ENCODE results near the gene FAM163B. TPM values are rescaled to one million over a fixed set of nuclear protein-coding genes. Genes with fewer than 3 reads are reported as not detected.
"Not testable (repeated sequence)": the region's sequence is repeated elsewhere in the genome, so short reads cannot be mapped to it uniquely, and the experiment has no call there.

The FAM163B gene
- total RNA-seq, 1 donor = not detected

DNA sequence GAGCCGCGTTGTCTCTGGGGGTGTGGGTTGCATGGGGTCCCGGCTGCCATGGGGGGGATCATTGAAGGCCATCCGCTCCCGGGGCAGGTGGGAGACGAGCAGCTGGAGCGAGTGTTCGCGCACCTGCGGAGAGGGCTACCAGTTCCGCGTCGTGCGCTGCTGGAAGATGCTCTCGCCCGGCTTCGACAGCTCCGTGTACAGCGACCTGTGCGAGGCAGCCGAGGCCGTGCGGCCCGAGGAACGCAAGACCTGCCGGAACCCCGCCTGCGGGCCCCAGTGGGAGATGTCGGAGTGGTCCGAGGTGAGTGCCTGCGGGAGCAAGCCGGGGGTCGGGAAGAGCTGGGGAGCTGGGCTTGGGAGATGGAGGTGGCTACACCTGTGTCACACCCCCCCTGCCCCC lies 41.0 kb downstream of the FAM163B start:
- Histone ChIP-seq H3K9me3 (ENCODE audit: low read depth, low read length) (no peaks in the 10 kb centered on the region), H3K4me1 (ENCODE audit: insufficient read depth, low read length) (no peaks in the 10 kb centered on the region), H3K27me3 (ENCODE audit: insufficient read depth, low read length) (no peaks in the 10 kb centered on the region), H3K4me3 (ENCODE audit: low read length) (no peak overlapping the region)

DNA sequence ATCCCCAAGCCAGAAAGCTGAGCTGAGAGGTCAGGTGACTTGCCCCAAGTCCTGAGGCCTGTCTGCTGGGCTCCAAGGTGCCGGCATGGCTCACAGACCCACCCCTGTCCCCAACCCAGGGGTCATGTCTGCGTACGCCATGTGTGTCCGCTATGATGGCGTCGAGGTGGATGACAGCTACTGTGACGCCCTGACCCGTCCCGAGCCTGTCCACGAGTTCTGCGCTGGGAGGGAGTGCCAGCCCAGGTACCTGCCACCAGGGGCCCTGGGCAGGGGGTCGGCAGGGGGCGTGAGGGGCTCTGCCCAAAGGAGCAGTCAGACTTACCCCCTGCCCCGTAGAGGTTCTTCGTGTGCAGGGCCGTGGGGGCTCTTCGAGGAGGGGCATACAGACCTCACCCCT lies 42.4 kb downstream of the FAM163B start:
- H3K4me1 ChIP-seq (ENCODE audit: insufficient read depth, low read length) = no peaks in the 10 kb centered on the region
- H3K27me3 ChIP-seq (ENCODE audit: insufficient read depth, low read length) = no peaks in the 10 kb centered on the region
- no peaks in the 10 kb centered on the region for H3K9me3 ChIP-seq (ENCODE audit: low read depth, low read length)
- no peak overlapping the region for H3K4me3 ChIP-seq (ENCODE audit: low read length)

- H3K27me3 ChIP-seq (ENCODE audit: insufficient read depth, low read length) = no peaks in the 10 kb centered on the region
- H3K9me3 ChIP-seq (ENCODE audit: low read depth, low read length) = no peaks in the 10 kb centered on the region
- no peak overlapping the region for H3K4me3 ChIP-seq (ENCODE audit: low read length)
- H3K4me1 ChIP-seq (ENCODE audit: insufficient read depth, low read length) = no peaks in the 10 kb centered on the region
These were observed 42.8 kb downstream of the FAM163B start for GRCh38 chr9:133566382-133566781.

- H3K27me3 ChIP-seq (ENCODE audit: insufficient read depth, low read length) = no peaks in the 10 kb centered on the region
- H3K9me3 ChIP-seq (ENCODE audit: low read depth, low read length) = no peaks in the 10 kb centered on the region
- no peaks in the 10 kb centered on the region for H3K4me1 ChIP-seq (ENCODE audit: insufficient read depth, low read length)
- H3K4me3 ChIP-seq (ENCODE audit: low read length) = no peak overlapping the region
These were observed 44.6 kb downstream of the FAM163B start for GRCh38 chr9:133564451-133565116.

DNA sequence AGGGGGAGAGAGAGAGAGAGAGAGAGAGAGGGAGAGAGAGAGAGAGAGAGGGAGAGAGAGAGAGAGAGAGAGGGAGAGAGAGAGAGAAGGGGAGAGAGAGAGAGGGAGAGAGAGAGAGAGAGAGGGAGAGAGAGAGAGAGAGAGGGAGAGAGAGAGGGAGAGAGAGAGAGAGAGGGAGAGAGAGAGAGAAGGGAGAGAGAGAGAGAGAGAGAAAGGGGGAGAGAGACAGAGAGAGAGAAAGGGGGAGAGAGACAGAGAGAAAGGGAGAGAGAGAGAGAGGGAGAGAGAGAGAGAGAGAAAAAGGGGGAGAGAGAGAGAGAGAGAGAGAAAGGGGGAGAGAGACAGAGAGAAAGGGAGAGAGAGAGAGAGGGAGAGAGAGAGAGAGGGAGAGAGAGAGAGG lies 45.4 kb downstream of the FAM163B start:
- not testable (repeated sequence) for H3K4me3 ChIP-seq (ENCODE audit: low read length); H3K9me3 ChIP-seq (ENCODE audit: low read depth, low read length); H3K4me1 ChIP-seq (ENCODE audit: insufficient read depth, low read length); H3K27me3 ChIP-seq (ENCODE audit: insufficient read depth, low read length)

GRCh38 chr9:133563291-133563796 lies 45.8 kb downstream of the FAM163B start:
- Histone ChIP-seq H3K9me3 (ENCODE audit: low read depth, low read length) (no peaks in the 10 kb centered on the region), H3K4me1 (ENCODE audit: insufficient read depth, low read length) (peaks cover 7% of the 10 kb centered on the region), H3K4me3 (ENCODE audit: low read length) (no peak overlapping the region), H3K27me3 (ENCODE audit: insufficient read depth, low read length) (no peaks in the 10 kb centered on the region)

DNA sequence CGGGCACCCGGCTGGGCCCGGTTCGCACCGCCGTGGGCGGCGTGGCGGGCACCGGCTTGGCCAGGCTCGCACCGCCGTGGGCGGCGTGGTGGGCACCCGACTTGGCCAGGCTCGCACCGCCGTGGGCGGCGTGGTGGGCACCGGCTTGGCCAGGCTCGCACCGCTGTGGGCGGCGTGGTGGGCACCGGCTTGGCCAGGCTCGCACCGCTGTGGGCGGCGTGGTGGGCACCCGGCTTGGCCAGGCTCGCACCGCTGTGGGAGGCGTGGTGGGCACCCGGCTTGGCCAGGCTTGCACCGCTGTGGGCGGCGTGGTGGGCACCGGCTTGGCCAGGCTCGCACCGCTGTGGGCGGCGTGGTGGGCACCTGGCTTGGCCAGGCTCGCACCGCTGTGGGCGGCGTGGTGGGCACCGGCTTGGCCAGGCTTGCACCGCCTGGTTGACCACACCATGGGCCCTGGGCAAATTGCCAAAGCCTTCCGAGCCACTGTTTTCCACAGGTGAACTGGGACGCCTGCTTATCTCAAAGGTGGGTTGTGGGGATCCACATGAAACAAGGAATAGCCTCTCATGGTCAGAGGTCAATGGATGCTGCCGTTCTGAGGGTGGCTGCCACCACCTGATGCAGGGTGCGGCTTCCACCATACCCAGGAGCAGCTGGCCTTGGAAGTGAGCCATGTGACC lies 46.4 kb downstream of the FAM163B start:
- Histone ChIP-seq H3K4me1 (ENCODE audit: insufficient read depth, low read length) (peaks cover 13% of the 10 kb centered on the region), H3K27me3 (ENCODE audit: insufficient read depth, low read length) (no peaks in the 10 kb centered on the region), H3K9me3 (ENCODE audit: low read depth, low read length) (no peaks in the 10 kb centered on the region), H3K4me3 (ENCODE audit: low read length) (no peak overlapping the region)

- H3K9me3 ChIP-seq (ENCODE audit: low read depth, low read length) = no peaks in the 10 kb centered on the region
- no peak overlapping the region for H3K4me3 ChIP-seq (ENCODE audit: low read length)
- H3K4me1 ChIP-seq (ENCODE audit: insufficient read depth, low read length) = peaks cover 13% of the 10 kb centered on the region
- H3K27me3 ChIP-seq (ENCODE audit: insufficient read depth, low read length) = no peaks in the 10 kb centered on the region
These were observed 47.1 kb downstream of the FAM163B start for GRCh38 chr9:133561976-133562554.

DNA sequence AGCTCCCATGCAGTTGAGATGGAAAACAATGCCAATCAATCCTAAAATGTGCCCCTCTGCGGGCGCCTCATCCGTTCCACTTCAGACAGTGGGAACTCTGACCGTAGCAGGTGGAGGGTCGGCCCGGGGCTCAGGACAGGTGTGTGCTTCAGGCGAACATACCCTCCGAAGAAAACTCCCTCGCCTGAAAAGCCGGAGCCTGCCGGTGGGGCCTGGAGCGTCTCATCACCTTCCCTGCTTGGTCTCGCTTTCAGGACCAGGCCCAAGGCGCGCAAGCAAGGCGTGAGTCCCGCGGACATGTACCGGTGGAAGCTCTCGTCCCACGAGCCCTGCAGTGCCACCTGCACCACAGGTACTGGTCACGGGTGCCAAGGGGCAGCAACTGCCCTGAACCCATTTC lies 48.2 kb downstream of the FAM163B start:
- Histone ChIP-seq H3K4me1 (ENCODE audit: insufficient read depth, low read length) (peaks cover 13% of the 10 kb centered on the region), H3K27me3 (ENCODE audit: insufficient read depth, low read length) (no peaks in the 10 kb centered on the region), H3K9me3 (ENCODE audit: low read depth, low read length) (no peaks in the 10 kb centered on the region), H3K4me3 (ENCODE audit: low read length) (no peak overlapping the region)

DNA sequence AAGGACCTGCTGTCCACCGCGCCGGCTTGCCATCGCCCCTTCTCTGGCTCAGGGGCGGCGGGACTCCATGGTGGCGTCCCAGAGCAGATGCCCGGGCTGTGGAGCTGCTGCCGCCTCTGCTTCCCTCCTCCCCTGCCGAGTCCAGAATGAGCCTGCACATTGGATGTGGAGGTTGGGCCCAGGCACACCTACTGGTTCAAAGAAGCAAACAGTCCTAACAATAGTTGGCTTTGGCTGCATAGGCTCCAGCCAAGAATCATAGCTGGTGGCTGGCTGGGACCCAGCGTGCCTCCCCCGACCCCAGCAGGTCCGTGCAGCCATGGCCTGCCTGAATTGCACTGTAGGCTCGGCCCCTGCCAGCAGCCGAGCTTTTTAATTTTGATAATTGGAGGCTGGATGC lies 48.9 kb downstream of the FAM163B start:
- Histone ChIP-seq H3K4me3 (ENCODE audit: low read length) (no peak overlapping the region), H3K27me3 (ENCODE audit: insufficient read depth, low read length) (no peaks in the 10 kb centered on the region), H3K4me1 (ENCODE audit: insufficient read depth, low read length) (peaks cover 13% of the 10 kb centered on the region), H3K9me3 (ENCODE audit: low read depth, low read length) (no peaks in the 10 kb centered on the region)

DNA sequence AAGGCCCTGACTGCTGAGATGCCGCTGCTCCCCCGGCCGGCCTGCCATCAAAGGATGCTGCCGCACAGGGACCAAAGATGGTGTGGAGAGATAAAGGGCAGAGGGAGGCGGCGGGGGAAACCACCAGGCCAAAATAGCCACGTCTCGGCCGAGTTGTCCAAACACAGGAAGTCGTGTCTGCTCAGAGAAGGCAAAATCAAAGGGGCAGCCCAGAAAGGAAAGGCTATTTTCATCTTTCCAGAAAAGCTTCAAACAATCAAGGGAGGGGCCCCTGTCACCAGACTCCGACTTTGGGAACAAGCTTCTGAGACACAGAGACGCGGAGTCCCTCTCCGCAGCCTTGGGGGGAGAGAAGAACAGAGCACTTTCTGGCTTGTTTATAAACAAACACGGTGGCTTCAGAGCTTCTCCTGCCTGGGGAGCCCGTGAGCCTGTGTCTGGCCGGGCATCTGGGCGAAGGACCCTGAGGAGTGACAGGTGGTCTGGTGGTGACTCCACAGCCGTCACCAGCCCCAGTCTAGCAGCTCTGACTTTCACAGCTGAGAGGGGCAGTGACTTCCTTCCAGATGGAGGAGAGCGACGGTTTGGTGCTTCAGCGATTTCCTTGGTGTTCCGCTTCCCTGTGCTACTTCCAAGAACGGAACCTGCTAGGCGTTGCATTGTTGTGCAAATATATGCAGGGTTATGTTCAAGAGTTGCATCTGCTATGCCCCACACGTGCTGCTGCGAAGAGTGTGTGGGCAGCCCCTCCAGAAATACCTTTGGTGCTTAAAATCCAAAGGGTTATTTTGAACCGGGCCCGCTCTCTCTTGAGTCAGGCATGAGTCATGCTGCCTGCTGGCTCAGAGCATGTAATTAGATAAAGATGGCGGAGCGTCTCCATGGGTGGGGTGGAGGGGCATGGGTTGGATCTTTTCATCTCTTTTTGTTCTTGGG lies 50.7 kb downstream of the FAM163B start:
- Histone ChIP-seq H3K4me1 (ENCODE audit: insufficient read depth, low read length) (peaks cover 13% of the 10 kb centered on the region), H3K27me3 (ENCODE audit: insufficient read depth, low read length) (no peaks in the 10 kb centered on the region), H3K9me3 (ENCODE audit: low read depth, low read length) (no peaks in the 10 kb centered on the region), H3K4me3 (ENCODE audit: low read length) (no peak overlapping the region)

- H3K27me3 ChIP-seq (ENCODE audit: insufficient read depth, low read length) = no peaks in the 10 kb centered on the region
- no peaks in the 10 kb centered on the region for H3K9me3 ChIP-seq (ENCODE audit: low read depth, low read length)
- H3K4me1 ChIP-seq (ENCODE audit: insufficient read depth, low read length) = peaks cover 13% of the 10 kb centered on the region
- H3K4me3 ChIP-seq (ENCODE audit: low read length) = no peak overlapping the region
These were observed 51.6 kb downstream of the FAM163B start for GRCh38 chr9:133557581-133557980.

DNA sequence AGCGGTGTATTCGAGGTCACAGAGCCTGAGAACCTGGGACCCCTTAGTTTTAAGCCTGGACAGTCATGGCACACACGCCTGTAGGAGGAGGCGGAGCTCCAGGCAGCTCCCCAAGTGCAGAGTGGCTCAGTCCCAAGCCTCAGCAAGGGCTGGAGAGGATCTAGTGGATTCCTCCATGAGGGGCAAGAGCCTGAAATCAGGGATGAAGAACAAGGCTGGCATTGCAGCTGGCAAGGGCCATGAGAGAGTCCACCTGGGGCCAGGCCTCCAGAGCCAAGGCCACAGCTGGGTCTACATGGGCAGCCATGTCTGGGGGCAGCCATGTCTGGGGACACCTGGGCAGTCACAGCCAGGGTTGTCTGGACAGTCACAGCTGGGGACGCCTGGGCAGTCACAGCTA lies 52.8 kb downstream of the FAM163B start:
- H3K4me1 ChIP-seq (ENCODE audit: insufficient read depth, low read length) = peaks cover 13% of the 10 kb centered on the region
- H3K27me3 ChIP-seq (ENCODE audit: insufficient read depth, low read length) = no peaks in the 10 kb centered on the region
- no peak overlapping the region for H3K4me3 ChIP-seq (ENCODE audit: low read length)
- H3K9me3 ChIP-seq (ENCODE audit: low read depth, low read length) = no peaks in the 10 kb centered on the region

DNA sequence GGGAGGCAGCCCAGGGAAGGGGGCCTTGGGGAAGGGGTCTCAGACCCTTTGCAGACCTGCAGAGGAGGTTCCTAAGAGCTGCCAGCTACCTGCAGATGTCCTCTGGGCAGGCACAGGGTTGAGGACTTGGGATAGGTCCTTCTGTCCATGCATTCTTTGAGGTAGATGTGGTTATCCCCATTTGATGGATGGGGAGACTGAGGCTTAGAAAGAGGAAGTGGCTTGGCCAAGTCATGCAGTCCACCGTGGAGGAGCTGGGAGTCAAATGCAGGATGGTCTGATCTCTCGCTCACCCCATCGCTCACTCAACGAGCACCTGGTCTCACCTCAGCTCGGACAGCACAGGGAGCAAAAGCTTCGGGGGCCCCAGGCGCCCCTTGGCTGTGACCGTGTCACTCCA lies 54.5 kb downstream of the FAM163B start:
- no peaks in the 10 kb centered on the region for H3K9me3 ChIP-seq (ENCODE audit: low read depth, low read length)
- H3K27me3 ChIP-seq (ENCODE audit: insufficient read depth, low read length) = no peaks in the 10 kb centered on the region
- H3K4me1 ChIP-seq (ENCODE audit: insufficient read depth, low read length) = peaks cover 13% of the 10 kb centered on the region
- no peak overlapping the region for H3K4me3 ChIP-seq (ENCODE audit: low read length)
